ENCODE data around the gene TCEA3.

DNA sequence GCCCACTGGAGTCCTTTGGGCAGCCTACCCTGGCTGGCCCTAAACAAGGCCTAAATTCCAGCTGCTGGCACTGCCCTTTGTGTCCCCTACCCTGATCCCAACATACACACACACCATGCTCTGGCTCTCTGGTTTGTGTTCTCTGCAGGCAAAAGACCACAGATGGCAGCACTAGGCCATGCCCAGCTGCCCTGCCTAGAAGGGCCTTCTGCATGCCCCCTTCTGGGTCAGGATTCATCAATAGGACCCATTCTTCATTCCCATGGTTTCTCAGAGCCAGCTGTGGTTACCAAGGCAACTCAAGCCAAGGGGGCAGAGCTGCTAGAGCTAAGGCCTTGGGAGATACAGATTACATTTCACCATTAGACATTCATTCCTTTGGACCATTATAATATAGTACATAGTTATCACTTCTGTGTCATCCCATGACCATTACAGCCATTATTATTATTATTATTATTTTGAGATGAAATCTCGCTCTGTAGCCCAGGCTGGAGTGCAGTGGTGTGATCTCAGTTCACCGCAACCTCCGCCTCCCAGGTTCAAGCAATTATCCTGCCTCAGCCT, 42.0 kb upstream of the TCEA3 start:
- TF ChIP-seq, protein P1, sequence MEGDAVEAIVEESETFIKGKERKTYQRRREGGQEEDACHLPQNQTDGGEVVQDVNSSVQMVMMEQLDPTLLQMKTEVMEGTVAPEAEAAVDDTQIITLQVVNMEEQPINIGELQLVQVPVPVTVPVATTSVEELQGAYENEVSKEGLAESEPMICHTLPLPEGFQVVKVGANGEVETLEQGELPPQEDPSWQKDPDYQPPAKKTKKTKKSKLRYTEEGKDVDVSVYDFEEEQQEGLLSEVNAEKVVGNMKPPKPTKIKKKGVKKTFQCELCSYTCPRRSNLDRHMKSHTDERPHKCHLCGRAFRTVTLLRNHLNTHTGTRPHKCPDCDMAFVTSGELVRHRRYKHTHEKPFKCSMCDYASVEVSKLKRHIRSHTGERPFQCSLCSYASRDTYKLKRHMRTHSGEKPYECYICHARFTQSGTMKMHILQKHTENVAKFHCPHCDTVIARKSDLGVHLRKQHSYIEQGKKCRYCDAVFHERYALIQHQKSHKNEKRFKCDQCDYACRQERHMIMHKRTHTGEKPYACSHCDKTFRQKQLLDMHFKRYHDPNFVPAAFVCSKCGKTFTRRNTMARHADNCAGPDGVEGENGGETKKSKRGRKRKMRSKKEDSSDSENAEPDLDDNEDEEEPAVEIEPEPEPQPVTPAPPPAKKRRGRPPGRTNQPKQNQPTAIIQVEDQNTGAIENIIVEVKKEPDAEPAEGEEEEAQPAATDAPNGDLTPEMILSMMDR (IDR thresholded peaks at IDR 0.05) = no peak
- no peak for TF ChIP-seq POLR2A (IDR thresholded peaks at IDR 0.05)
